ENCODE data around the gene MTMR1. TPM values are rescaled to one million over a fixed set of nuclear protein-coding genes. Genes with fewer than 3 reads are reported as not detected.

Gene MTMR1
- total RNA-seq, 2 donors from 2014 or later: 19.0 to 21.3 TPM

DNA sequence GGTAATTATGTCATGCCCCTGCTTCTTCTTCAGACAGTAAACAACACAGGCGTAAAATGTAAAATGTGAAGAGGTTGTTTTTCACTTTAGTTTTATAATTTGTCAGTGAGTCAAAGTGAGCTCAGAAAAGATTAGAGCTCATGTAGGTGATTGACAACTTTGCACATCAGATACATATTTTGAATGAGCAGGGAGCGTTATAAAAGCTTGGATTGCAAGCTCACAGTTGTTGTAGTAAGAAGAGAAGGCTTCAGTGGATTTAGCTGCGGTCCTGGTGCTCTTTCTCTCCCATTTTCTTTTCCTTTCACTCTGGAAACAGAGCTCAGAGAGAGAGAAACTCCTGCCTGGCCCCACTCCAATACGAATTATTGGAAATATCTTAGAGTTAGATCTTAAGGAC lies 26.4 kb downstream of the MTMR1 start:
- Histone ChIP-seq H3K27me3 (no peaks in the 10 kb centered on the region), H3K4me1 (no peaks in the 10 kb centered on the region), H3K4me3 (no peak overlapping the region), H3K9ac (ENCODE audit: low read depth in 2 of 2, low read length in 2 of 2) (no peak overlapping the region), H3K36me3 (no peaks in the 10 kb centered on the region), H3K27ac (no peak overlapping the region), H3K9me3 (no peaks in the 10 kb centered on the region)
- TF ChIP-seq, protein P1, sequence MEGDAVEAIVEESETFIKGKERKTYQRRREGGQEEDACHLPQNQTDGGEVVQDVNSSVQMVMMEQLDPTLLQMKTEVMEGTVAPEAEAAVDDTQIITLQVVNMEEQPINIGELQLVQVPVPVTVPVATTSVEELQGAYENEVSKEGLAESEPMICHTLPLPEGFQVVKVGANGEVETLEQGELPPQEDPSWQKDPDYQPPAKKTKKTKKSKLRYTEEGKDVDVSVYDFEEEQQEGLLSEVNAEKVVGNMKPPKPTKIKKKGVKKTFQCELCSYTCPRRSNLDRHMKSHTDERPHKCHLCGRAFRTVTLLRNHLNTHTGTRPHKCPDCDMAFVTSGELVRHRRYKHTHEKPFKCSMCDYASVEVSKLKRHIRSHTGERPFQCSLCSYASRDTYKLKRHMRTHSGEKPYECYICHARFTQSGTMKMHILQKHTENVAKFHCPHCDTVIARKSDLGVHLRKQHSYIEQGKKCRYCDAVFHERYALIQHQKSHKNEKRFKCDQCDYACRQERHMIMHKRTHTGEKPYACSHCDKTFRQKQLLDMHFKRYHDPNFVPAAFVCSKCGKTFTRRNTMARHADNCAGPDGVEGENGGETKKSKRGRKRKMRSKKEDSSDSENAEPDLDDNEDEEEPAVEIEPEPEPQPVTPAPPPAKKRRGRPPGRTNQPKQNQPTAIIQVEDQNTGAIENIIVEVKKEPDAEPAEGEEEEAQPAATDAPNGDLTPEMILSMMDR (IDR thresholded peaks at IDR 0.05): no peak
- no peak for DNase-seq
- intact Hi-C loops (cut with DNase I): no loop called here

DNA sequence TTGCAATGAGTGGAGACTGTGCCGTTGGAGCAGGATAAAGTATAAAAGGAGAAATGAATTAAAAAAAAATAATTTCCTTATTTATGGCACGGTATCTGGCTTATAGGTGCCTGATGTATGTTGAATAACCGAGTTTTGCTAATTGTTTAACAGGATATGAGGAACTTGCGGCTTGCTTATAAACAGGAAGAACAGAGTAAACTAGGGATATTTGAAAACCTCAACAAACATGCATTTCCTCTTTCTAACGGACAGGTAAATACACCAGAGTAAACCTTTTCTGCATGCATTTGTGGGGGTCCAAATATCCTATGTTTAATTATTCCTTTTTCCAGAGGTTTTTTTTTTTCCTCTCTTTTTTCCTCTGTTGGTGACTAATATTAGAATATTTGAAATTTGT lies 36.8 kb downstream of the MTMR1 start:
- intact Hi-C loops (cut with DNase I): no loop called here
- Histone ChIP-seq H3K4me1 (no peaks in the 10 kb centered on the region), H3K27me3 (no peaks in the 10 kb centered on the region), H3K27ac (no peak overlapping the region), H3K9ac (ENCODE audit: low read depth in 2 of 2, low read length in 2 of 2) (no peak overlapping the region), H3K4me3 (no peak overlapping the region), H3K9me3 (no peaks in the 10 kb centered on the region), H3K36me3 (no peaks in the 10 kb centered on the region)
- TF ChIP-seq, protein P1 (IDR thresholded peaks at IDR 0.05): no peak
- no peak for DNase-seq

DNA sequence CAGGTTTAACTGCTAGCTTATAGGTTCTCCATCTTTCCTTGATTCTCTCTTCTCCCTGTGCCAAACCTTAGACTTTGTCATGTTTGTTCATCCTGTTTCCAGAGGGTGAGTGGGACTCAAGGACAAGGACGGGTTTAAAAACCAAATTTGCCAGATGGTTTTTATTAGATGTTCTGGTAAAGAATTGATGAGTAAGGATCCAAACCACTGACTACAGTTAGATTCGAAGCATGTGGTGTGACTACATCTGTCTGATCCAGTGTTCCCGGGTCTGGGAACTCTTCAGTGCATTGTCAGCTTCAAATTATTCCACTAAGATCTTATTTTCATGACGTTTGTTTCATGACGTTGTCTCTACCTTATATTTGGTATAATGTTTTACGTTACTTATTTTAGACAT lies 37.5 kb downstream of the MTMR1 start:
- TF ChIP-seq, protein P1 (IDR thresholded peaks at IDR 0.05): no peak
- intact Hi-C loops (cut with DNase I): no loop called here
- Histone ChIP-seq H3K27me3 (no peaks in the 10 kb centered on the region), H3K9ac (ENCODE audit: low read depth in 2 of 2, low read length in 2 of 2) (no peak overlapping the region), H3K27ac (no peak overlapping the region), H3K4me1 (no peaks in the 10 kb centered on the region), H3K9me3 (no peaks in the 10 kb centered on the region), H3K36me3 (no peaks in the 10 kb centered on the region), H3K4me3 (no peak overlapping the region)
- no peak for DNase-seq

DNA sequence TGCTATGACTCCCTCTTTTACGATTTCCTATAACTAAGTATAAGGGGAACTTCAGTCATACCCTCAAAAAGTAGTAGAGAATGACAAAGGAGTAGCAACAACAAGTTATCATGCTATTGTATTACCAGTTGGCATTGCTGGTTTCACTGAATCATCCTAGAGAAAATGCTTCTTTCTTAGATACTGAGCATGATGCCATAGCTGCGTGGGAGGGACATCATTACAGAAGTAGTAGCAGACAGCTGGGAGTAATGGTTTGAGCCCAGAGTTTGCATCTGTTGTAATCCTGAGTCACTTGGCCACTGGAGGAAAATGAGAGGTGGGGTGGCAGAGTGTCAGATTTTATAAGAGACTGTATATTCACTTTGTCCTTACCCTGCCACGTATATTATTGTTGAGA lies 38.6 kb downstream of the MTMR1 start:
- Histone ChIP-seq H3K36me3 (no peaks in the 10 kb centered on the region), H3K27me3 (no peaks in the 10 kb centered on the region), H3K27ac (no peak overlapping the region), H3K4me1 (no peaks in the 10 kb centered on the region), H3K4me3 (no peak overlapping the region), H3K9ac (ENCODE audit: low read depth in 2 of 2, low read length in 2 of 2) (no peak overlapping the region), H3K9me3 (no peaks in the 10 kb centered on the region)
- no peak for DNase-seq
- intact Hi-C loops (cut with DNase I): no loop called here
- TF ChIP-seq, protein P1 (IDR thresholded peaks at IDR 0.05): no peak

DNA sequence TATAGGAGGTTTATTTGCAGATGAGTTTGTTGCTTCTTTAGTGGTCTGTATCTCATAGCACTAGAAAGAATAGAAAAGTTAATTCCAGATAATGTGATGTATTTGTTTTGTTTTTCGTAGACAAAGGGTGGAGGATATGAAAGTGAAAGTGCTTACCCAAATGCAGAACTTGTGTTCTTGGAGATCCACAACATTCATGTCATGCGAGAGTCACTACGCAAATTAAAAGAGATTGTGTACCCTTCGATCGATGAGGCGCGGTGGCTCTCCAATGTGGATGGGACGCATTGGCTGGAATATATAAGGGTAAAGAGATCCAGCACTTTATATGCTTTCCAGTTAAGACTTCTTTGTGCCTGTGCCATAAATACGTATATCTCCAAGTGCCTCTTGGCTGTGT lies 43.3 kb downstream of the MTMR1 start:
- intact Hi-C loops (cut with DNase I): no loop called here
- TF ChIP-seq, protein P1 (IDR thresholded peaks at IDR 0.05): no peak
- H3K4me1 ChIP-seq: no peaks in the 10 kb centered on the region
- no peaks in the 10 kb centered on the region for H3K36me3 ChIP-seq
- H3K4me3 ChIP-seq: no peak overlapping the region
- H3K27ac ChIP-seq: no peak overlapping the region
- H3K9ac ChIP-seq (ENCODE audit: low read depth in 2 of 2, low read length in 2 of 2): no peak overlapping the region
- no peak for DNase-seq
- H3K27me3 ChIP-seq: no peaks in the 10 kb centered on the region
- H3K9me3 ChIP-seq: no peaks in the 10 kb centered on the region

DNA sequence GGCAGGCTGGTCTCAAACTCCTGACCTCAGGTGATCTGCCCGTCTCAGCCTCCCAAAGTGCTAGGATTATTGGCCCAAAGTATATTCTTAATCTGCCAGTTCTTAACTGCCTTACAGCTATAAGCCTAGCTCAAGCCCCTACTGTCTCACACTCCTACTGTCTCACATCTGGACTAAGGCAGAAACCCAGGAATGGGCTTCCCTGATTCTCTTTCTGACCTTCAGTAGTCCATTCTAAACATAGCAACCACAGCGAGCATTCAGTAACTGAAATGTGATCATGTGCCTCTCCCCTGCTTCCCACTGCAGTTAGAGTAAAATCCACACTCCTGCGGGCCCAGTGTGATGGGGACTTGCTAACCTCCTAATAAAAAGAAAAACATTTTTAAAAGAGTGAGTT lies 58.9 kb downstream of the MTMR1 start:
- no peaks in the 10 kb centered on the region for H3K9me3 ChIP-seq
- TF ChIP-seq, protein P1 (IDR thresholded peaks at IDR 0.05): no peak

More for the DNA sequence above, 58.9 kb downstream of the MTMR1 start:
- H3K36me3 ChIP-seq: no peaks in the 10 kb centered on the region
- no peaks in the 10 kb centered on the region for H3K27me3 ChIP-seq
- no peak overlapping the region for H3K27ac ChIP-seq
- intact Hi-C loops (cut with DNase I): no loop called here
- no peak for DNase-seq
- no peak overlapping the region for H3K4me3 ChIP-seq
- H3K4me1 ChIP-seq: no peaks in the 10 kb centered on the region
- H3K9ac ChIP-seq (ENCODE audit: low read depth in 2 of 2, low read length in 2 of 2): no peak overlapping the region
